Suprapubic skin (tissue), 4 donors: ENCODE measurements around the gene HECW1. TPM values are rescaled to one million over a fixed set of nuclear protein-coding genes. Genes with fewer than 3 reads are reported as not detected.
A peak's percentile ranks its signal among the peaks of the same experiment; 100 is the strongest.

Experiments used
- DNase-seq, 2 donors: peaks; one replicate each; pipeline ENCODE4 v3.0.0-alpha.2; 2019; ENCODE audit warnings: low spot score in 2 of 2
- H3K27ac ChIP-seq: fragments of 200-600 bp; sonication (generic); one replicate; pipeline ENCODE4 v1.5.1; 2019
- H3K27me3 ChIP-seq: fragments of 200-600 bp; sonication (generic); one replicate; pipeline ENCODE4 v1.5.1; 2019
- H3K36me3 ChIP-seq: fragments of 200-600 bp; sonication (generic); one replicate; pipeline ENCODE4 v1.5.1; 2019
- H3K4me1 ChIP-seq: fragments of 200-600 bp; sonication (generic); one replicate; pipeline ENCODE4 v1.5.1; 2019
- H3K4me3 ChIP-seq: fragments of 200-600 bp; sonication (generic); one replicate; pipeline ENCODE4 v1.5.1; 2019; ENCODE audit warnings: mild to moderate bottlenecking
- H3K9me3 ChIP-seq: fragments of 200-600 bp; sonication (generic); one replicate; pipeline ENCODE4 v1.5.1; 2019
- CTCF ChIP-seq, 2 donors: fragments of 200-600 bp in 1 of 2; fragments of 450-650 bp in 1 of 2; sonication (generic) in 1 of 2; IDR thresholded peaks; one replicate each; pipeline ENCODE4 v1.5.1; 2016 to 2019; ENCODE audit warnings: antibody characterized with exemption in 2 of 2, mild to moderate bottlenecking in 1 of 2, moderate library complexity in 1 of 2
- EP300 ChIP-seq: sonication (generic); formaldehyde crosslinking; IDR thresholded peaks from one replicate; pipeline ENCODE4 v1.6.1; 2017; ENCODE audit warnings: antibody characterized with exemption
- POLR2A ChIP-seq, 2 donors: fragments of 450-650 bp; IDR thresholded peaks; one replicate each; pipeline ENCODE4 v1.6.1; 2017; ENCODE audit warnings: antibody characterized with exemption in 2 of 2, mild to moderate bottlenecking in 2 of 2, moderate library complexity in 2 of 2
- POLR2AphosphoS5 ChIP-seq, 3 donors: sonication (generic); formaldehyde crosslinking; IDR thresholded peaks; one replicate each; pipeline ENCODE4 v1.6.1; 2017; ENCODE audit warnings: antibody characterized with exemption in 3 of 3
- WGBS: methylation state at CpG from one replicate; pipeline ENCODE4 v1.1.5; 2018; 5-methylcytosine and 5-hydroxymethylcytosine counted together
- total RNA-seq, 4 donors: library from RNA; depleted of rRNA; stranded (reverse); fragments of >200 nt; gene quantifications; one replicate each; pipeline ENCODE4 v1.1.0, GENCODE V29; 2016

Gene HECW1
- total RNA-seq, 4 donors from 2014 or later = 0.17 to 0.73 (median 0.32) TPM; not detected in 1

- H3K36me3 ChIP-seq = no peaks in the 10 kb centered on the region
- WGBS = 86% methylated on average over 2 of the region's 2 CpGs
- no peaks in the 10 kb centered on the region for H3K4me1 ChIP-seq
- no peak overlapping the region for H3K27ac ChIP-seq
- H3K9me3 ChIP-seq = no peaks in the 10 kb centered on the region
- no peak for TF ChIP-seq POLR2AphosphoS5 (IDR thresholded peaks at IDR 0.05)
- no peak for TF ChIP-seq CTCF (IDR thresholded peaks at IDR 0.05)
- no peak for TF ChIP-seq EP300
- no peak for TF ChIP-seq POLR2A (IDR thresholded peaks at IDR 0.05)
- no peak overlapping the region for H3K4me3 ChIP-seq
- no peak for DNase-seq
- H3K27me3 ChIP-seq = no peaks in the 10 kb centered on the region
Observed at GRCh38 chr7:43559946-43560335, 447.5 kb downstream of the HECW1 start.

GRCh38 chr7:43560742-43561330, 448.4 kb downstream of the HECW1 start:
- DNase-seq = no peak
- 75% methylated on average over 5 of the region's 7 CpGs for WGBS
- H3K9me3 ChIP-seq = no peaks in the 10 kb centered on the region
- no peaks in the 10 kb centered on the region for H3K36me3 ChIP-seq
- H3K27ac ChIP-seq = no peak overlapping the region
- H3K27me3 ChIP-seq = no peaks in the 10 kb centered on the region
- no peaks in the 10 kb centered on the region for H3K4me1 ChIP-seq
- no peak overlapping the region for H3K4me3 ChIP-seq
- TF ChIP-seq POLR2A (IDR thresholded peaks at IDR 0.05) = no peak
- TF ChIP-seq POLR2AphosphoS5 (IDR thresholded peaks at IDR 0.05) = no peak
- no peak for TF ChIP-seq CTCF (IDR thresholded peaks at IDR 0.05)
- TF ChIP-seq EP300 = no peak

- TF ChIP-seq POLR2A (IDR thresholded peaks at IDR 0.05) = no peak
- TF ChIP-seq EP300 = no peak
- TF ChIP-seq POLR2AphosphoS5 (IDR thresholded peaks at IDR 0.05) = no peak
- Histone ChIP-seq H3K27me3 (no peaks in the 10 kb centered on the region), H3K9me3 (no peaks in the 10 kb centered on the region), H3K4me1 (no peaks in the 10 kb centered on the region), H3K36me3 (no peaks in the 10 kb centered on the region), H3K27ac (no peak overlapping the region), H3K4me3 (no peak overlapping the region)
- DNase-seq = no peak
- 57% methylated on average over 3 of the region's 3 CpGs for WGBS
Observed at GRCh38 chr7:43562383-43562782, 449.9 kb downstream of the HECW1 start.

GRCh38 chr7:43565786-43566185, 453.3 kb downstream of the HECW1 start:
- TF ChIP-seq POLR2A (IDR thresholded peaks at IDR 0.05) (no peak), EP300 (no peak), POLR2AphosphoS5 (IDR thresholded peaks at IDR 0.05) (no peak), CTCF (IDR thresholded peaks at IDR 0.05) (no peak)
- WGBS = 55% methylated on average over 6 of the region's 6 CpGs
- Histone ChIP-seq H3K4me1 (no peaks in the 10 kb centered on the region), H3K9me3 (no peaks in the 10 kb centered on the region), H3K27ac (no peak overlapping the region), H3K4me3 (no peak overlapping the region), H3K27me3 (no peaks in the 10 kb centered on the region), H3K36me3 (no peaks in the 10 kb centered on the region)
- no peak for DNase-seq

- Histone ChIP-seq H3K27me3 (no peaks in the 10 kb centered on the region), H3K27ac (no peak overlapping the region), H3K4me3 (no peak overlapping the region), H3K4me1 (peaks cover 6% of the 10 kb centered on the region), H3K36me3 (no peaks in the 10 kb centered on the region), H3K9me3 (no peaks in the 10 kb centered on the region)
- peak in 1 of 3 donors; percentile 22 for TF ChIP-seq POLR2AphosphoS5 (IDR thresholded peaks at IDR 0.05)
- no peak for TF ChIP-seq CTCF (IDR thresholded peaks at IDR 0.05)
- no peak for DNase-seq
- 53% methylated on average over 6 of the region's 6 CpGs for whole genome bisulfite sequencing
Observed at GRCh38 chr7:43568529-43568928, 456.1 kb downstream of the HECW1 start.

GRCh38 chr7:43569424-43569823, 457.0 kb downstream of the HECW1 start:
- DNase-seq = no peak
- H3K27me3 ChIP-seq = no peaks in the 10 kb centered on the region
- no peaks in the 10 kb centered on the region for H3K36me3 ChIP-seq
- H3K27ac ChIP-seq = no peak overlapping the region
- WGBS = 84% methylated on average over 4 of the region's 4 CpGs
- no peaks in the 10 kb centered on the region for H3K9me3 ChIP-seq
- peaks cover 6% of the 10 kb centered on the region for H3K4me1 ChIP-seq
- TF ChIP-seq POLR2A (IDR thresholded peaks at IDR 0.05) (no peak), POLR2AphosphoS5 (IDR thresholded peaks at IDR 0.05) (no peak), CTCF (IDR thresholded peaks at IDR 0.05) (no peak), EP300 (no peak)
- no peak overlapping the region for H3K4me3 ChIP-seq
